Hematopoietic multipotent progenitor cell treated with erythropoietin and hydrocortisone succinate and interleukin-3 and kit ligand, for 8 days (in vitro differentiated cells): ENCODE data around the gene SARM1.

Experiments used
- DNase-seq: peaks from one replicate; pipeline ENCODE4 v3.0.0-alpha.2; 2015

The SARM1 gene

GRCh38 chr17:28369684-28370034 lies 1.8 kb upstream of the SARM1 start:
- DNase-seq: no peak

DNA sequence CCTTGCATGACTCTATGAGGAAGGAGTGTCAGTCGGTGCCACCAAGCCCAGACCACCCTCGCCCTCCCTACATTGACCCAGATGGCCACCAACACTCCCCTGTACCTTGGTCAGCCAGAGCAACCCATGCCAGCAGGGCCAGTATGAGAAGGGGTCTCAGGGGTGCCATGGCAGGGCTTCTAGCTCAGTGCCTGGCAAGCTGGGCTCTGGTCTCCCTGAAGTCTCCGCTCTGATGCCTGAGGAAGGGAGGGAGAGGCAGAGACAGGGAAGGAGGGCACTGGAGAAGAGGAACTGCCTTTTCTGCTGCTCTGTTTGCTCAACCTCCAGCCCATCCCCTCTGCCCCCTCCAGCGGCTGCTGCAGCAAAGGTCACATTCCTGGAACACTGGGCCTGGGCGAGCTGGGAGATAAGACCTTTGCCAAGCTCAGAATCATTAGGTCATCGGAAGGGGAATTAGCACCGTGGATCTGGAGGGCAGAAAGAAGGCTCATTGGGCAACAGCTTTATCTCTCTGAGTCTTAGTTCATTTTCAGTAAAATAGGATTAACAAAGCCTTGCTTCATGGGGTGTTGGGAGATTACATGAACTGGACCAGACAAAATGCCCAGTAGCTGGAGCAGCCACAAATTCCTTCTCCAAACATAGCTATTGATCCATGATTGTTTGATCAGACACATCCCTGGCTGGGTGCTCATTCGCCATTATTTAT lies 1.3 kb upstream of the SARM1 start, which contains the start of gene VTN:
Gene VTN (minus strand): TSS at position 273 of the 709 bp plus-strand sequence. CDS start 104 bp downstream, at position 169.
- peak; percentile 45 for DNase-seq

DNA sequence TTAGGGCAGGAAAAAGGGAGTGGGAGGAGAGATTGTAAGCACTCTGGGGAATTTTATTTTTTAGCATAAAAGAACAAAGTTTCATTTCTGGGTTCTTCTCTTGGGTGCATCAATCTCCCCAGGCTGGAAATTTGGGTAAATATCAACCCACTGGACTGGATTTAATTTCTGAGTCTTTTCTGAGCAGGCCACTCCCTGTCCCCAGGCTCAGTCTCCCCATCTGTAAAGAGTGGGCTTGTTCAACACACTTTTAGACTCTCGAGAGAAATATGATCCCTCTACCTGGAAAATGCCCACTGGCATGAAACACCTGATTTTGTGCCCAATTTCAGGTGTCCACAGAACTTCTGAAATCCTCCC lies 770 bp upstream of the SARM1 start:
- no peak for DNase-seq

DNA sequence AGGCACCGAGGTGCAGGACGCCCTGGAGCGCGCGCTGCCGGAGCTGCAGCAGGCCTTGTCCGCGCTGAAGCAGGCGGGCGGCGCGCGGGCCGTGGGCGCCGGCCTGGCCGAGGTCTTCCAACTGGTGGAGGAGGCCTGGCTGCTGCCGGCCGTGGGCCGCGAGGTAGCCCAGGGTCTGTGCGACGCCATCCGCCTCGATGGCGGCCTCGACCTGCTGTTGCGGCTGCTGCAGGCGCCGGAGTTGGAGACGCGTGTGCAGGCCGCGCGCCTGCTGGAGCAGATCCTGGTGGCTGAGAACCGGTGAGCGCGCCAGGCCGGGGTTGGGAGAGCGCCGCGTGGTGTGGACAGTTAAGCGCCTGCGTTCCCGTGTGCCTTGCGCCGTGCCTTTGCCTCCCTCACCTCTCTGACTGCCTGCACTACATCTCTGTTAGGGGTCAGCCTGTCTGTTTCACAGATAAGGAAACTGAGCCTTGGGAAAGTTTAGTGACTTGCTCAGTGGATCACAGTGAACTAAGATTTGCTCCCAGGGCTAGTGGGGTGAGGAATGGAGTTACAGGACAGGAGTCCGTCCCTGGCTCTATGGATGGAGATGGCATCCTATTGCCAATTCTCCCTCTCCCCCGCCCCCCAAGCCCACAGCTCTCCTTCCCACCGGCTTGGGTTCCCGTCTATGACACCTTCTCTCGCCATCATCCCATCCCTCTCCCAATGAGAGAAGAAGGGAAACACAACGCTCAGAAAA lies 880 bp downstream of the SARM1 start:
- DNase-seq: no peak

GRCh38 chr17:28372945-28373274 lies 1.4 kb downstream of the SARM1 start:
- DNase-seq: no peak

- DNase-seq: no peak
These were observed 8.6 kb downstream of the SARM1 start for GRCh38 chr17:28379814-28380801.

DNA sequence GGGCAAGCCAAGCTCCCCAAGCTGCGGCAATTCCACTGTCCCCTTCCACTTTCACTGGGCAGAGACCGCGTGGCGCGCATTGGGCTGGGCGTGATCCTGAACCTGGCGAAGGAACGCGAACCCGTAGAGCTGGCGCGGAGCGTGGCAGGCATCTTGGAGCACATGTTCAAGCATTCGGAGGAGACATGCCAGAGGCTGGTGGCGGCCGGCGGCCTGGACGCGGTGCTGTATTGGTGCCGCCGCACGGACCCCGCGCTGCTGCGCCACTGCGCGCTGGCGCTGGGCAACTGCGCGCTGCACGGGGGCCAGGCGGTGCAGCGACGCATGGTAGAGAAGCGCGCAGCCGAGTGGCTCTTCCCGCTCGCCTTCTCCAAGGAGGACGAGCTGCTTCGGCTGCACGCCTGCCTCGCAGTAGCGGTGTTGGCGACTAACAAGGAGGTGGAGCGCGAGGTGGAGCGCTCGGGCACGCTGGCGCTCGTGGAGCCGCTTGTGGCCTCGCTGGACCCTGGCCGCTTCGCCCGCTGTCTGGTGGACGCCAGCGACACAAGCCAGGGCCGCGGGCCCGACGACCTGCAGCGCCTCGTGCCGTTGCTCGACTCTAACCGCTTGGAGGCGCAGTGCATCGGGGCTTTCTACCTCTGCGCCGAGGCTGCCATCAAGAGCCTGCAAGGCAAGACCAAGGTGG lies 9.8 kb downstream of the SARM1 start:
- peak; percentile 48 for DNase-seq

GRCh38 chr17:28384281-28385036 lies 13.0 kb downstream of the SARM1 start:
- peak; percentile 69 for DNase-seq

DNA sequence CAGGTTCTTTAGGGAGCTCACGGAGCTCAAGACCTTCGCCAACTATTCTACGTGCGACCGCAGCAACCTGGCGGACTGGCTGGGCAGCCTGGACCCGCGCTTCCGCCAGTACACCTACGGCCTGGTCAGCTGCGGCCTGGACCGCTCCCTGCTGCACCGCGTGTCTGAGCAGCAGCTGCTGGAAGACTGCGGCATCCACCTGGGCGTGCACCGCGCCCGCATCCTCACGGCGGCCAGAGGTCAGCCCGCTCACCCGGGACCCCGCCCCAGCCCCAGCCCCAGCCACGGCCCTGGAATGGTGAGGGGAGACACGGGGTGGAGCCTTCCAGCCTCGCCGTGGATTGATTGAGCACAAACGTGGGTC lies 13.5 kb downstream of the SARM1 start:
- DNase-seq: no peak

- no peak for DNase-seq
These were observed 13.9 kb downstream of the SARM1 start for GRCh38 chr17:28385406-28385805.

- DNase-seq: no peak
These were observed 14.9 kb downstream of the SARM1 start for GRCh38 chr17:28386391-28386790.

DNA sequence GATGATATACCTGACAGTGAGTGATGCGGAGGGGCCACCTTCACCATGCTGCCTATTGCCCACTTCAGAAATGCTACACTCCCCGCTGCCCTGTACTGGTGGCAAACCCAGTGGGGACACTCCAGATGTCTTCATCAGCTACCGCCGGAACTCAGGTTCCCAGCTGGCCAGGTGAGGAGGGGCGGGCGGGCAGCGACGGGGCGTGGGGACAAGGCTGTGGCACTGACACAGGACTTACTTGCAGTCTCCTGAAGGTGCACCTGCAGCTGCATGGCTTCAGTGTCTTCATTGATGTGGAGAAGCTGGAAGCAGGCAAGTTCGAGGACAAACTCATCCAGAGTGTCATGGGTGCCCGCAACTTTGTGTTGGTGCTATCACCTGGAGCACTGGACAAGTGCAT lies 16.6 kb downstream of the SARM1 start:
- DNase-seq: no peak

- peak; percentile 50 for DNase-seq
These were observed 18.6 kb downstream of the SARM1 start for GRCh38 chr17:28390141-28390540.

DNA sequence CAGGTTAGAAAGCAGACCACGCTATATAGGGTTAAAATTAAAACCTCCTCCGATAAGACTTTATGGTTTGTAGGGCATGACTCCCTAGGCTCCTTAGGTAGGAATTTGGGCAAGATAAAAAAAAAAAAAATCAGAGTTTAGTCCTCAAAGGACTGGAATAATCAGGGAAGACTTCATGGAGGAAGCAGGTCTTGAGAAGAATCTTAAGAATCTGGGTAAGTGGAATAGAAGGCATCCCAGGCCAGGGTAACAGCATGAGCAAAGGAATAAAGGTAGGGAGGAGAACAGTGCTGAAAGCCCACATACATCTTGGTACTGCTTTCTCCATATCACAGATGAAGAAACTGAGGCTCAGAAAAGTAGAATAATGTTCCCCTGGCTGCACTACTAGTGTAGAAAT lies 19.1 kb downstream of the SARM1 start:
- no peak for DNase-seq

GRCh38 chr17:28390984-28391383 lies 19.5 kb downstream of the SARM1 start:
- no peak for DNase-seq

DNA sequence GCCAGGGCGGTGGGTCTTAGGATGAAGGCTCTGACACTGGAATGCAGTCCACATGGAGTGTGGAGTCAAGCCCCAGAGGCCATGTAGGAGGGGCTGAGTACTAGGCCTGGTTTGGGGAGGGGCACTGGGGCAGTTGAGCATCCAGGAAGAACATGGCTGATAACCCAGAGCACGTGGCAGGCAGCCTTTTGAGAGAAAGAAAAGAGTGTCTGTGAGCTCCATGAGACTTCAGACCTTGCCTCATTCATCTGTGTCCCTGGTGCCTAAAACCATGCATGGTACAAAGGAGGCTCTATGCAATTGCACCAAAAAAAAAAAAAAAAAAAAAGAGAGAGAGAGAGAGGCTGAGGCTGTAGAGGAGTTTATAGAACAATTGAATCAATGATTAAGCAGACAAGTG lies 19.9 kb downstream of the SARM1 start:
- DNase-seq: peak; percentile 23

GRCh38 chr17:28392491-28392890 lies 21.0 kb downstream of the SARM1 start:
- no peak for DNase-seq

- DNase-seq: no peak
These were observed 23.0 kb downstream of the SARM1 start for GRCh38 chr17:28394337-28395116.

GRCh38 chr17:28395426-28395825 lies 23.9 kb downstream of the SARM1 start:
- DNase-seq: no peak

GRCh38 chr17:28395968-28396367 lies 24.5 kb downstream of the SARM1 start:
- DNase-seq: no peak

DNA sequence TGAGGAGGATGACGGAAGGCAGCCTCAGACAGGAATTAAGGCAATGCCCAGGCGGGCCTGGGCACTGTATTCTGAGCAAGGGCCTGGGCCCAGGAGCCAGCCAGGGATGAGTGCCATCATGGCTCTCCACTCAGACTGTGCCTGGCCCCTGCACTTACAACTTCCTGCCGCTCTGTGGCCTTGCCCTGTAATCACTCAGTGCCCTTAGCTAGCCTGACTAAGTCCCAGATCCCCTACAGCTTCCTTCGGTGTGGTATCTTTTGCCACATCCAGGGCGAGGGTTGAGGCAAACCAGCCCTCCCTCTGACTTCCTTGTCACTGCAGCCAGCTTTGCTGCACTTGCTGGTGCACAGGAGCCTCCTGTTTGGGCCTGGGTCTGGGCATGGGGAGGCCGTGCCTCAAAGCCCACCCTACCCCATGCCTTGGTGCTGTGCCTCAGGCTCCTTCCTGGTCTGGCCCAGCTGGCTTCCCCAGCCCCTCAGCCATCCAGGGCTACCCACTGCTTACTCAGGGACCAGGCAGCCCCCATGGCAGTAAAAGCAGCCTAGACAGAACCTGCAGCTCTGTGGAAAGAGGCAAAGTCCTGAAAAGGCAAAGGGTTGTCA lies 25.2 kb downstream of the SARM1 start:
- no peak for DNase-seq
